GM19395 (cell line): ENCODE measurements around the gene EFCC1.
"Not testable (repeated sequence)": the region's sequence is repeated elsewhere in the genome, so short reads cannot be mapped to it uniquely, and the experiment has no call there.

Experiments used
- ATAC-seq: cut with Tn5 transposase; IDR thresholded peaks from one replicate; pipeline ENCODE4 v1.9.1; 2021; ENCODE audit warnings: mild to moderate bottlenecking, moderate library complexity; ENCODE audit not compliant: unreplicated experiment

EFCC1 gene

DNA sequence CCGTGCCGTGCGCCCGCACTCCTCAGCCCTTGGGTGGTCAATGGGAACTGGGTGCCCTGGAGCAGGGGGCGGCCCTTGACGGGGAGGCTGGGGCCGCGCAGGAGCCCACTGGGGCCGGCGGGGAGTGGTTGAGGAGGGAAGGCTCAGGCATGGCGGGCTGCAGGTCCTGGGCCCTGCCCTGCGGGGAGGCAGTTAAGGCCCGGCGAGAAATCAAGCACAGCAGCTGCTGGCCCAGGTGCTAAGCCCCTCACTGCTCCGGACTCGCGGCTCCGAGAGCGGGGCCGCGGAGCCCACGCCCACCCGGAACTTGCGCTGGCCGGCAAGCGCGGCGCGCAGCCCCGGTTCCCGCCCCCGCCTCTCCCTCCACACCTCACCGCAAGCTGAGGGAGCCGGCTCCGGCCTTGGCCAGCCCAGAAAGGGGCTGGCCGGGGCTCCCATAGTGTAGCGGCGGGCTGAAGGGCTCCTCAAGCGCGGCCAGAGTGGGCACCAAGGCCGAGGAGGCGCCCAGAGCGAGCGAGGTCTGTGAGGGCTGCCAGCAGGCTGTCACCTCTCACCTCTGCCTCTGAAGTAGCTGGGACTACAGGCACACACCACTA lies 67.3 kb downstream of the EFCC1 start:
- ATAC-seq, result no peak

DNA sequence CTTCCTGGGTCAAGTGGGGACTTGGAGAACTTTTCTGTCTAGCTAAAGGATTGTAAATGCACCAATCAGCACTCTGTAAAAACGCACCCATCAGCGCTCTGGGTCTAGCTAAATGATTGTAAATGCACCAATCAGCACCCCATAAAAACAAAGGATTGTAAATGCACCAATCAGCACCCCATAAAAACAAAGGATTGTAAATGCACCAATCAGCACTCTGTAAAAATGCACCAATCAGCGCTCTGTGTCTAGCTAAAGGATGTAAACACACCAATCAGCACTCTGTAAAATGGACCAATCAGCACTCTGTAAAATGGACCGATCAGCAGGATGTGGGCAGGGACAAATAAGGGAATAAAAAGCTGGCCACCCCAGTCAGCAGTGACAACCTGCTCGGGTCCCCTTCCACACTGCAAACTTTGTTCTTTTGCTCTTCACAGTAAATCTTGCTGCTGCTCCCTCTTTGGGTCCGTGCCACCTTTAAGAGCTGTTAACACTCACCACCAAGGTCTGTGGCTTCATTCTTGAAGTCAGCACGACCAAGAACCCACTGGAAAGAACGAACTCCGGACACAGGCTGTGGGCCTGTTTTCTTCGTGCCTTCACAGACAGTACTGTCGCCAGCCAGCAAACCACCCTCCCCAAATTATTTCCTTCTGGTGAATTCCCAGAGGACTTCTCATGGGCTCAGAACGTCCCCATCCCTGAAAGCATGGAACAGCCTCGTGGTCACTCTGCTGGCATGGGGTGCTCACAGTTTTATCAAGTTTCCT lies 68.4 kb downstream of the EFCC1 start:
- ATAC-seq, result not testable (repeated sequence)

DNA sequence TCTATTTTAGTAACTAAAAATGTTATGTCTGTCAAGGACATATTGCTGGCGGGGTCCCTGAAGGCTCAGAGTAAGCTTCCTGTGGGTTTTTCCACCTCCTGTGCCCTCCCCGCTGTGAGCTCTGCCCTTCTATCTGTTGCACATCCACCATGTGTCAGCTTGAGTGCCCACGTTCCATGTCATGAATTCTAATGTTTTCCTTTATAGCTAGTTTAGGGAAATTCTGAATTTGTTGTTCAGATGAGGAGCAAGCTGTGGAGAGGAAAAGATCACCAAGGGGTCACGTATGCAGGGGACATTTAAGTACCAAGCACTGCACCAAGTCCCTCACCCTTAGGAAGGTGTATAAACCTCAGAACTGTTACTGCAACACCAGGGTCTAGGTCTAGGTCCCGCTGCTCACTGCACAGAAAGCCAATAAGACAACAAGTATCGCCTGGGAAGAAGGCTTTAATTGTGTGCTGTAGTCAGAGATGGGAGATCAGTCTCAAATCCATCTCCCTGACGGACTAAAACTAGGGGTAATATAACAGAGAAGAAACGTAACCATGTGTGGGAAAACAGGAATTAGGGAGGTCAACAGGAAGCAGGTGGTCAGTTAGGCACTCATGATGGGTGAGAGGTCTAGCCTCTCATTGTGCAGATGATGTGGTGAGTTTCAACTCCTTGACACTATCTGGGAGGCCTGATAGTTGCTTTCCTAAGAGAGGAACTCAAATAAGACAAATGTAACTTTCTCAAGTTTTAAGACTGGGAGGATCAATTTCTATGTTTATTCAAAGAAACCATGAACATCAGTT lies 69.2 kb downstream of the EFCC1 start:
- ATAC-seq, result no peak

DNA sequence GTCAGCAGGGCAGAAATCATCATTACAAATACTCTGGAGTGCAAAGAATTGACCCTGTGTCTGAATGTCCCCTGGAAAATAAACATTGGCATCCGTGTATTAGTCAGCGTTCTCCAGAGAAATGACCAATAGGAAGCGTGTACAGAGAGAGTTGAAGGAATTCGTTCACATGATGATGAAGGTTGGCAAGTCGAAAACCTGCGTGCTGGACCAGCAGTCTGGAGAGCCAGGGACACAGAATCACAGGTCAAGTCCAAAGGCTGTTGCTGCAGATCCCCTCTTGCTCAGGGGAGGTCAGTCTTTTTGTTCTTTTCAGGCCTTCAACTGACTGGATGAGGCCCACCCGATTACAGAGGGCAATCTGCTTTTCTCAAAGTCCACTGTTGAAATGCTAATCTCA lies 76.1 kb downstream of the EFCC1 start:
- no peak for ATAC-seq

DNA sequence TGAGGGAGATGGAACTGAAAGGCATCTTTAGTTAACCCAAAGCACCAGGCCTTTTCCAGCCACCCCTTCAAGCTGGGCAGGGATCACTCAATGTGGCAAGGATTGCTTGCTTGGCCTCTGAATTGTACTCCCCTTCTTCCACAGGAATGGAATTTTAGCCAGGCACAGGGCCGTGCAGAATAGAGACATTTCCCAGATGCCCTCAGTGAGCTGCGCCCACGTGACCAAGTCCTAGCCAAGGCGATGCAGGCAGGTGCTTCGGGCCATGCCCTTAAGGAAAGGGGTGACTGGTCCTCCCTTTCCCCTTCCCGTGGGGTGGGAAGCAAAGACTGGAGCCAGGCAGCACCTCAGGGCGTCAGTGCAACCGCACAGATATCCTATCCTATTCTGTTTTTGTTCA lies 77.4 kb downstream of the EFCC1 start:
- no peak for ATAC-seq

DNA sequence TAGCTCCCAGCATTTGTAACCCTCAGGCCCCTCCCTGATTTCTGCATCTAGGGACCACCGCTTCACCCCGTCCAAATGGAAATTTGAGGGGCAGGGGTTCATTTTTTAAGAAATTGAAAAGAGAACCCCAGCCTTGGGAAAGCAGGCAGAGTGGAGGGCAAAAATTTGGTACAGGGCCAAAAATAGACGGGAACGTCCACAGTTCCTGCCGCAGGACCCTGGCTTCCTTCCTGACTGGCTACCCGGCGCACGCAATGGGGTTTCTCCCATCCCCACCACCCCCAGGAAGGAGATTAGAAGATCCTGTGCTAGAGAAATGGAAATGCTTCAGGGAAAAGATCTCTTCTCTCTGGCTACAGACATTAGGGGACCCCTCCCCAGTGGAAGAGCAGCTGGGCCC lies 80.4 kb downstream of the EFCC1 start:
- ATAC-seq, result no peak

DNA sequence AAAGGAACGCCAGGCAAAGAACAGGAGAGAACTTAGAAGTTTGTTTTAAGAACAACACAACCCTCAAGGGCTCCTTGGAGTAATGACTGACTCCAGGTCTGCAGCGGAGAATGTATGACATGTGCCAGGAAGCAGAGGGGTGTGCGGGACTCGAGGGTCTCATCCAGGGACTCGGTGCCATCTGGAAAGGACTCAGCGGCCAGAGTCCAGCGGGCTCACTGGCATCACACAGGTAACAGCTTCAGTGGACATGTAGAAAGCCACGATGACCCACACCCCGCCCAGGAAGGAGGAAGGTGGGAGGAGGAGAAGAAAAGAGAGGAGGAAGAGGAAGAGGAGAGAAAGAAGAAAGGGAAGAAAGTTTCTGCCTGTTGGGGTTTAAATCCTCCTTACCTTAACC lies 80.9 kb downstream of the EFCC1 start:
- no peak for ATAC-seq

DNA sequence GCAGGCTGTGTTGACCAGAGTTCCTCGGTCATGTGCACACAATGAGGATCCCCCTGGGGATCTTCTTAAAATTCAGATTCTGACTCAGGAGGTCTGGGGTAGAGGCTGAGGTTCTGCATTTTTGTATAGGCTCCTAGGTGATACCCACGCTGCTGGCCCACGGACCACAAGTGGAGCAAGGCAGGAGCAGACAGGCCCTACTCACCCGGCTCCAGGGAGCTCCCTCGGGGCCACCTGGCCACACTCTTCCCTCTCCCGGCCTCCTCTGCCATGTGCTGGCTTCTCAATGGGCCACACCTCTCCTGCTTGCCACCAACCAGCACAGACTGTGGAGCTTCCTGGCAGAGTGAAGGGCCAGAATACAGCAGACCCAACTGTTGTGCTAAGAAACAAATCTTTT lies 83.4 kb downstream of the EFCC1 start:
- no peak for ATAC-seq

DNA sequence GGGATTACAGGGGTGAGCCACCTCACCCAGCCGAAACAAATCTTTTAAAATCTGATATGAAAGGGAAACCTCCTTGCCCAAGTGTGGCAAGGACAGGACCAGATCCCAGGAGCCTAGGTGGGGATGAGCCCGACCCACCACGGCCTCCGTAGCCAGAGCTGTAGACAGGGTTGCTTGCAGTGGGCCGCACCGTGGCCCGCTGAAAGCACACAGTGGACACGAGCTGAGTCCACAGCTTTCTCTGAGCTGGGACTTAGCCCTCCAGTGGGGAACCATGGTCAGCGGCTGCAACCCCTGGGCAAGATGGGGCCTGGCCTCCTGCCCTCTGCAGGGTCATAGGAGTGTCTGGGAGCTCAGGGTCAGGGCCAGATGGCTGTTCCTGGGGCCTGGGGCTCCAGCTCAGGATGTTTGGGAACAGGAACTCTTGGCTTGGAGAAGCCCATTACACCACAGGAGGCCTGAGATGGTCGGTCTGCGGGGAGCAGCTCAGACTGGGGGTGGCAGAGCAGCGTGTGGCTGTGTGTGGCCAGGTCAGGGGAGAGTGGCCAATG lies 84.1 kb downstream of the EFCC1 start:
- no peak for ATAC-seq

DNA sequence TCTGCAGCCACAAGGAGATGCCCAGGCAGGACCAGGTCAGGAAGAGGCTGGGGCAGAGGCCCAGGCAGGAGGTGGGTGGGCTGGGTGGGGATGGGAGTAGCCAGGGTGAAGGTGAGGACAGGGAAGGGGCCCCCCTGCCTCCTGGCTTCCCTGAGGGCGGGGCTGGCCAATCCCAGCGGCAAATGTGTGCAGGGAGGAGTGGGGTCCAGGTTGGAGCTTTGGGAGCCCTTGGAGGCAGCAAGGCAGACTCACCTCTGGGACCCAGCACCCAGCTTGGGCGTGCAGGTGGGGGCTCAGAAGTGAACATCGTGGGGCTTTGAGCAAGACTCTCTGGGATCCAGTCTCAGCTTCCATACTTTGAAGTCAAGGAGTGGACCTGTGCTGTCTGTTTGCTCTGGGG lies 84.7 kb downstream of the EFCC1 start:
- ATAC-seq, result no peak

DNA sequence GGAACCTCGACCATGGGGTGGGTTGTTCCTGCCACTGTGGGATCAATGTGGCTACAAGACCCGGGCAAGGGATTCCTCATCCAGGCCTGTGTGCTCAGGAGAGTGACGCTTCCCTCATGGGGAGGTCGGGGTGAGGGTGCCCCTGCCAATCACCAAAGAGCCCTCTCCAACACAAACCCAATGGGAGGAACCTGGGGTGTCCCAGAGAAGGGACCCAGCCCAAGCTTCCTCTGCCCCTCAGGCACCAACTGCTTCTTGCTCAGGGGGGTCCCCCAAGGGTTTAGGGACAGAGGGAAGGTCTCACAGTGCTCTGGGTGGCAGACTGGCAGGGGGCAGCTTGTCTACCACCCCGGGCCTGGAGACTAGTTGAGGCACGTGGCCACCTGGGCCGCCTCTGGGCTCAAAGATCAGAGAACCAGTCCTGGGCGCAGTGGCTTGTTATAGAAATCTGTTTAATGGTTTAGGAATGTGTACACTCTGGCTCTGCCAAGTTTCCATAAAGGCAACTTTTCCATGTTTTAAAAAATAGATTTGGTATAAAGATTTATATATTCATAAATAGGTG lies 86.1 kb downstream of the EFCC1 start:
- no peak for ATAC-seq

DNA sequence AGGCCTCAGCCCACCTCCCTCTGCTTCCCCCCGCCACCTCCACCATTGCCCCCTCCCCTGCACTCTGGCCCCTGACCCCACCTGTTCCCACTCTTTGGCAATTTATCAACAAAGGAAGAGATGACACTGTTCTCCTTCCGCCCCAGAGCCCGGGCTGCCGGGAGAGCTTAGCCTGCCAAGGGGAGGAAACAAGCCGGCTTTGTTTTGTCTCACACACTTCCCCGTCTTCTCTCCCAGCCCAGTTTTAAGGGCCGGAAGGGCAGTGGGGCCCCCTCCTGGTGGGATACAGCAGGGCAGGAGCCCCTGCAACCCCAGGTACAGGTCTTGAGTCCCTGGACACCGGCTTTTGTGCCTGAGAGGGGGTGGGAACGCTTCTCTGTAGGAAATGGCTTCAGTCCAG lies 86.8 kb downstream of the EFCC1 start:
- ATAC-seq, result not testable (repeated sequence)

DNA sequence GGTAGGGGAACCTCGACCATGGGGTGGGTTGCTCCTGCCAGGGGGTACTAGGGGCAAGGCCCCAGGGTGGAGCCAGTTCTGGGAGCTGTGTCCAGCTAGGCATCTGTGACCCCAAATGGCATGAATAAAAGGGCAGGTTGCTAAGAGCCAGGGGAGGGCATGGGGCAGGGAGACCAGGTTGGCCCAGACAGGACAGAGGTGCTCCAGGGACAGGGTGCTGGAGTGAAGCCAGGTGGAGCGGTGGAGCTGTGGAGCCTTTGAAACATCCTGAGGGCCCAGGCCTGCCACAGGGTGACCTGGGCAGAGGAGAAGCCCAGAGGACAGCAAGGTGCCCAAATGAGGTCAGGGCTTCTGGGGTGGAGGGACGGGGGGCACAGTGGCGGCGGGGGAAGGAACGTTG lies 87.2 kb downstream of the EFCC1 start:
- ATAC-seq, result not testable (repeated sequence)
